GM19324 (cell line): ENCODE results near the gene ZFAND3.

Experiments used
- ATAC-seq: cut with Tn5 transposase; IDR thresholded peaks from one replicate; pipeline ENCODE4 v1.9.1; 2021; ENCODE audit warnings: mild to moderate bottlenecking, moderate library complexity; ENCODE audit not compliant: unreplicated experiment, low FRiP score

ZFAND3 gene

DNA sequence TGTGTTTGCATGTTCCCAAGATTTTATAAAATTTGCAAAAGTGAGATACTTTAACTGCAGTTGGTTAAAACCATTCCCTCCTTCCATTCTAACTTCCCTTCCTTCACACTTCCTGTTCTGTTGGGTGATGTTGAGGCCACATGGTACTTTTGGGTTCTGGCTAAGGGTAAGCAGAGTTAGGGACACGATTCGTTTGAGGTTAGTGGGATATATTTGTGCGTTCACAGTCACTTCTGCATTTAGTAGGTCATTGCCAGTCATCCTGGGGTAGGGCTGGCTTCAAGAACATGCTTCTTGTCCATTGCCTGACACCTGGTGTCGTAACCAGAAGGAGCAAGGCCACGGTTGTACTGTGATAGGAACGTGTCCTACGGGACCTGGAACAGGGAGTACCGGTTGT lies 340.1 kb downstream of the ZFAND3 start:
- no peak for ATAC-seq

DNA sequence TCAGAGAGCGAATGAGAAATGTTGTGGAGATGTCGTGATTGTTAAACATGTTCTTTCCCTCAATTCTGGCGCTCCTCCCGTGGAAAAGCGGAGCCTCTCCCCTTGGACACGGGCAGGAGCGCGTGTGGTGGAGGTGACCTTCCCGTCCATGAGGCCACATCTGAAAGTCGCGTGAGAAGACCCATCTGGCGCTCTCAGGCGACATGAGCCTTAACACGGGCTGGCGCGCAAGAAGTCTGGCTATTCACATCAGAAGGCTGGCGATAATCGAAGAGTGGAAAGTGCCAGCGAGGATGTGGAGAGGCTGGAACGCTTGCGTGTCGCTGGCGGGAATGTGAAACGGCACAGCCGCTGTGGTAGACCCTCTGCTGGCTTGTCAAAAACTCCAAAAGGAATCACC lies 341.3 kb downstream of the ZFAND3 start:
- no peak for ATAC-seq

DNA sequence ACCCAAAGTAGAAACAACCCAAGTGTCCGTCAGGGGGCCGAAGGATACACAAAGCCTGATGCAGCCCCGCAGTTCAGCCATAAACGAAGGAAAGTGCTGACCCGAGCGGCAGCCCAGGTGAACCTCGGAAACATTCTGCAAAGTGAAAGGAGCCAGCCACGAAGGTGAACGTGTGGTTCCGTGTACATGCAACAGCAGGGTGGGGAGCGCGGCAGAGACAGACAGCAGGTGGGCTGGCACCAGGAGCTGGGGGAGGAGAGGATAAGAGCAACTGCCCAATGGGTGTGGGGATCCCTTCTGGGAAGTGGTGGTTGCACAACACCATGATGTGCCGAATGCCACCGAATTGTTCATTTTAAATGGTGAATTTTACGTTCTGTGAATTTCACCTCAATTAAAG lies 341.8 kb downstream of the ZFAND3 start:
- ATAC-seq, result no peak

DNA sequence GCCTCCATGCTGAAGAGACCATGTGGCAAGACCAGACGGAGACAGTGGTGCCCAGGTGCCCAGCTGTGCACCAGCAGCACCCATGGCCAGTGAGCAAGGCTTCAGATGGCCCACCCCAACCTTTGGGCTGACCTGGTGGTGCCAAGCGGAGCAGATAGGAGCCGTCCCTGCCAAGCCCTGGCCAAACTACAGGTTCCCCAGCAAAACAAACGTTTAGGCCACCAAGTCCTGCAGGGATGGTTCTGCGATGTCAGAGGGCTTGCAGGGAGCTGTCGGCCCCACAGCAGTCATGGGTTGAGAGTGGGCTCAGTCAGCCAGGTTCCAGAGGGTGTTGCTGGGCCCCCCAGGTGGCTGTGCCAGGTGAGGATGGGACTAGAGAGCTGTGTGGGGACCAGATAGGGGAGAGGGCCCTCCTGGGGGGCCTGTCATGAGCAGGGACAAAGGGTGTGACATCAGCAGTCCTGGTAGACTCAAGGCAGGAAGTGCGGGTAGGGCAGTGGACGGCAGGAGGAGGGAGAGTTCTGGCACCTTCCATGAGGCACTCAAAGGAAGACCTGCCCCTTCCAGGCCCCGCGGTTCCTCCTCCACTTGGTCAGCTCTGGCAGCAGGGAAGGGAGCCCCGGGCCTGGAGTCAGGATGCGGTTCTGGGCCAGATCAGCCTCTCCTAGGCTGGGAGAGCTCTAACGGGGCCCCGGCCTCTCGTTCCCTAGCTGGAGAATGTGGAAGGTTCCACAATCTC lies 342.4 kb downstream of the ZFAND3 start:
- ATAC-seq, result no peak

DNA sequence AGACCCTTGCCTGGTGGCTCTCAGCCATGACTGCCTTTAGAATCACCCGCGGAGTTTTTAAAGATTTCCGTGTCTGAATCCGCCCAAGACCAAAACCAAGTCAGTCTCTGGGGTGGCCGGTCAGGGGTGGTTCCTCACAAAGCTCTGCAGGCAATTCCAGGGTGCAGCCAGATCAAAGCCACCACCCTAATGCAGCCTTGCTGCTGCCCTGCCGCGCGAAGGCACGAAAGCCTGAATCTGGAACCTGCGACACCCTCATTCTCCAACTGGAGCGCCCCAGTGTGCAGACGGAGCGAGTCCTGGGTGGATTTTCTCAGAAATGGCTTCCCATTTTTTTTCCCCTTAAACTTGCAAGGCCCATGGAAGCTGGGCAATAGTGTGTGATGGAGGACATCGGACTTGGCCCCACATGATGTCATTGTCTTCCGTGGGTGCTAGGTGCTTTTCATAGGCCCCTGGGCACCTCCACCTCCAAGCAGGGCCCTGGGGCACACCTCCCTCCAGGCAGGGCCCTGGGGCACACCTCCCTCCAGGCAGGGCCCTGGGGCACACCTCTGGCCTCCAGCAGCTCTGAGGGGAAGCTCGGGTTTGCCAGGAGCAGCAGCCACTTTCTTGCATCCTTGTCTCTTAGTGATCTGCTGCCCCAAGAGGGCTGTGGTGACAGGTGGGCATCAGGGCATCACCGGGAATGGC lies 343.1 kb downstream of the ZFAND3 start:
- ATAC-seq, result no peak

GRCh38 chr6:38163186-38164130 lies 343.9 kb downstream of the ZFAND3 start:
- ATAC-seq, result no peak

- ATAC-seq, result no peak
Observed at GRCh38 chr6:38164131-38164481, 344.6 kb downstream of the ZFAND3 start.

- ATAC-seq, result no peak
Observed at GRCh38 chr6:38164671-38165108, 345.2 kb downstream of the ZFAND3 start.

GRCh38 chr6:38166411-38167240 lies 347.1 kb downstream of the ZFAND3 start:
- ATAC-seq, result no peak

DNA sequence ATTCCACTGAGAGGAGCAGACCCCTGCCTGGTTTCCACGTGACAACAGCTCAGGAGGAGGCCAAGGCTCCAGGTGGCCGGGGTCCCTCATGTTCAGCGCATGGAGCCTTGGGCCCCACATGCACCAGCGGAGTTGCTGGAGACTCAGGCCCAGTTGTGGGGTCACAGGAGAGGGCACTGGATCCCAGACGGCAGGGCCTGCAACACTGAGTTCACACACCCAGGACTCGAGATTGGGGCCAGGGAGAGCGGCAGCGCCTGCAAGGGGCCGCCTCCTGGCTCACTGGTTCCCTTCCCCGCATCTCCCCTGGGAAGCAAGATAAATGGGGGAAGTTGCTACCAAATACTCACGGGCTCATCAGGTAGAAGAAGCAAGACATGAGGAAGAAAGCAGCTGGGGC lies 348.1 kb downstream of the ZFAND3 start:
- no peak for ATAC-seq

DNA sequence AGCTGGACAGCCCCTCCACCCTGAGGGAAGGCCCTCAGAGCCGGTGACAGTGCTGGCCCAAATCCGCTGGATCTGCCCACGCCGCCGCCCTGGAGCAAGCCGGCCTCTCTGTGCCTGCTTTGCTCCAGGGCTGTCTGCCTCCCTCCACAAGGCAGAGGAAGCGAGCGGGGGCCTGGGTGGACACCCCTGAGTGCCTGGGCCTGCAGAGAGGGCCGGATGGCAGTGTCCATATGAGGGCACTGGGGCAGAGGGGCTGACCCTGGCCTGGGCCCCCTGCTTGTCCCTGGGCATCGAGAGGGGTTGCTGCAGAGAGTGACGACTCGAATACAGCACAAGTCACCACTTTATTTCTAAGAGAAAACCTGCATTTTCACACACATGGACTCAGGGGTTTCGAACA lies 348.6 kb downstream of the ZFAND3 start:
- no peak for ATAC-seq

DNA sequence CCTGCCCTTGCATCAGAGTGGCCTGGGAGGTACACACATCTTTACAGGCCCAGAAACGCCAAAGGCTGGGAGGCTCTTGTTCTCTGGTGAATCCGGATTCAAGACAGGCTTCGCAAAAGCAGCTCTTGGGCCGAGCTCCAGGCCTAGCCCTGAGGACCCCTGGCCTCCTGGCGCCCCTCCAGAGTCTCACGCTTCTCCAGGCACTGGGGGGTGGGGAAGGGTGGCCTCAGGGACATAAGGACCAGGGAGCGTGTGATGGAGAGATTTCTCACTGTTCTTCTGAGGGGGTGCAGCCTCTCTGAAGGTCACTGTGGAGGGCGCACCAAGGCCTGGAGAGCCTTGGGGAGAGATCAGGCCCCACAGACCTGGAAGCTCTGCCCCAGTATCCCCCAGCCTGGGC lies 349.2 kb downstream of the ZFAND3 start:
- no peak for ATAC-seq

DNA sequence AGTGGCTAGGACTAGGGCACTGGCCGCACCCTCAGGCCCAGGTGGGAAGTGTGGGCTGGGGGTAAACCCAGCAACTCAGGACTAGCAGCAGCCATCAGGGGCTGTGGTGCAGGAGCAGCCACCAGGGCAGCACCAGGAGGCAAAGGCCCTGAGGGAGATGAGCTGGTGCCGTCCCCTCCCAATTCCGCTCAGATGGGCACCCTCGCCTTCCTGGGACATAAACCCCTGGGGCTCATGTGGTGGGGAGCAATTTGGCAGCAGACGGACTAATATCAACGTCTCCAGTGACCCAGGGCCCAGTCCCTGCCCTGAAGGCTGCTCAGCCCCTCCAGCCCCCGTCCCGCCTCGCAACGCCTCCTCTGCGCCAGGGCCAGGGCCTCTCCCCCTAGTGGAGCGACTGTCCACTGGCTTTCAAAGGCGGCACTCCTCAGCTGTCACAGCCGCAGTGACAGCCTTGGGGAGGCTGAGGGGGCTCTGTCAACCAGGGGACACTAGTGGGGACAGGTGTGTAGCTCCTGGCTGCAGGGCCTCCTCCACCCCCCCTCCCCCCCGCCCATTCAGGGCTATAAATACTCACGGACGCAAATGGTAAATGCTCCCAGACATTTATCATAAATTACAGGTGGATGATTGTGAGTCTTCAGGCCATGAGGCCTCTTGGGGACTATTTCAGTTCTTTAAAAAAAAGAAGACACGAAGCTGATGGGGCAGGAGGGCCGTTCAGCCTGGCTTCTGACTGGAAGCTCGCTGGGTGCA lies 349.9 kb downstream of the ZFAND3 start:
- ATAC-seq, result no peak

- ATAC-seq, result no peak
Observed at GRCh38 chr6:38169977-38170526, 350.5 kb downstream of the ZFAND3 start.

DNA sequence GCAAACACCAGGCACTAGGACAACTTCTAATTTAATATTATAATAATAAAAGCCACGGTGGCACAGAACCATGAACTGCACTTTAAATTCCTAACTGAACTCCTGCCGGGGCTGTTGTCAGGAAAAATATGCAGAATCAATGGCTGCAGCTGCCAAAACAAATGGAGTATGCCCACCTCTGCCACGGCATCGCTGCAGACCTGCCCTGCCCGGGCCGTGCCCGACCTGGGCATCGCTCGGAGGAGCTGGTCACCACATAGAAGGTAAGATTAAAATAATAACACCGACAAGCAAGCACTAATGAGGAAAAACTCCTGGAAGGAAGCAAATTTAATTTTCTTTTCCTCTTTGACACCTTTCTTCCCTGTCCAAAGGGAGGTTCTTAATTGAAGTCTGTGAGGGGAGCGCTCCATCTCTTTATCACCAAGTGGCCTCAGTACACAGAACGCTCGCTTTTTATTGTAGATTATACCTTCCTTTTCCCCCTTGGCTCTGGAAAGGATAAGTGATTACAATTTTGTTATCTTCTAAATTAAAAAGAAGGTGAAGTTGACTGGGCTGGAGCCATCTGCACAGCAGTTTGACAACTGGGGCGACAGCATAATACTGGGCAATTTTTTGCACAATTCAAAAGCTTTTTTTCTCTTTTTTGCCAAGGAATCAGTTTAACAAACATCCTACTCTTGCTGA lies 351.3 kb downstream of the ZFAND3 start:
- no peak for ATAC-seq

- ATAC-seq, result no peak
Observed at GRCh38 chr6:38171997-38172738, 352.6 kb downstream of the ZFAND3 start.

DNA sequence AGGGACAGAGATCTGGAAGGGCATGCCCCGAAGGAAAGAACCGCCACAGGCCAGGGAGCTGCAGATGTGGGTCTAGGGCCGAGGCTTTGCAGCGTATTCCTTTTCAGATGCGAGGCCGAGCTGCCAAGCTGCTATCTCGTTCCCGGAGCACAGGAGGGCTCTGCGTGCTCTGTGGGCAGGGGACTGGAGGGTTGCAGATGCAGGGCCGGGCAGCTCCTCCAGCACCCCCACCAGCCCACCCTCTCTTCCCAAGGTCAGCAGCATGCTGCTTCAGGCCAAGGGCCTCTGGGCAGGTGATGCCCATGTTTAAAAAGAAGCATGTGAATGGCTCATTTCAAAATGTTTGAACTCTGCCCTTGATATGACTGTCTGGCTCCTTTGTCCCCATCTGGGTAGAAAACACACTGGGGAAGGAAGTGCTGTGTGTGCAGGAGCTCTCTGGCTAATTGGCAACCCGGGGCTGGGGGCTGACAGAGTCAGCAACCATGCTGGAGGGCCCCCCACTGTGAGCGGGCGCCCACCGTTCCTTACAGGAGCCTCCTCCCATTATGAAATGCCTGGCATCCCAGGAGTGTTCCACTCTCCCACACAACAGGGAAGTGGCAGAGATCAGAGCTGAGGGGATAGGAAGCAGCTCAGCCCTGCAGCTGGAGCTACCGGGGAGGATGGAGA lies 353.3 kb downstream of the ZFAND3 start:
- ATAC-seq, result no peak
